ENCODE data around the gene CEP135. TPM values are rescaled to one million over a fixed set of nuclear protein-coding genes. Genes with fewer than 3 reads are reported as not detected.

The CEP135 gene
- total and polyA plus RNA-seq, 2 donors (not counting 1 experiment from before 2014, with no cell fraction given): 4.6 to 5.9 TPM

- H2AFZ ChIP-seq (ENCODE audit: low read length): no peak overlapping the region
- H3K36me3 ChIP-seq (ENCODE audit: control insufficient read depth, insufficient read depth, low read length): no peaks in the 10 kb centered on the region
- H4K20me1 ChIP-seq (ENCODE audit: control insufficient read depth, extremely low read depth, insufficient read depth, low read length): no peaks in the 10 kb centered on the region
- H3K4me3 ChIP-seq (replicated peaks in 1 of 4; ENCODE audit: control extremely low read depth in 1 of 4, insufficient read depth in 1 of 4, low read depth in 3 of 4, low read length in 4 of 4): no peak overlapping the region
- no peak for TF ChIP-seq CTCF (conservative IDR thresholded peaks at IDR 0.05 in 1 of 2, IDR thresholded peaks at IDR 0.05 in 1 of 2; ENCODE audit: low read depth in 1 of 2, low read length in 2 of 2)
- TF ChIP-seq EZH2 (IDR thresholded peaks at IDR 0.05; ENCODE audit: low read length, missing control alignments): no peak
- H3K9me3 ChIP-seq (ENCODE audit: control insufficient read depth, insufficient read depth, low read depth, low read length): no peaks in the 10 kb centered on the region
- DNase-seq (ENCODE audit: low read depth in 2 of 2): no peak
- H3K4me2 ChIP-seq (ENCODE audit: extremely low read depth, insufficient read depth, low read length): no peak overlapping the region
- no peak overlapping the region for H3K27ac ChIP-seq (ENCODE audit: insufficient read depth, low read length)
- H3K79me2 ChIP-seq (ENCODE audit: control insufficient read depth, insufficient read depth, low read length): no peaks in the 10 kb centered on the region
- H3K4me1 ChIP-seq (ENCODE audit: control insufficient read depth, extremely low read depth, insufficient read depth, low read length): peaks cover 2% of the 10 kb centered on the region
- no peak overlapping the region for H3K9ac ChIP-seq (ENCODE audit: insufficient read depth, low read length)
- H3K27me3 ChIP-seq (ENCODE audit: control insufficient read depth, insufficient read depth, low read length): no peaks in the 10 kb centered on the region
Observed at GRCh38 chr4:56051710-56052075, 102.9 kb downstream of the CEP135 start.

- no peaks in the 10 kb centered on the region for H3K36me3 ChIP-seq (ENCODE audit: control insufficient read depth, insufficient read depth, low read length)
- no peaks in the 10 kb centered on the region for H3K9me3 ChIP-seq (ENCODE audit: control insufficient read depth, insufficient read depth, low read depth, low read length)
- H3K4me3 ChIP-seq (replicated peaks in 1 of 4; ENCODE audit: control extremely low read depth in 1 of 4, insufficient read depth in 1 of 4, low read depth in 3 of 4, low read length in 4 of 4): no peak overlapping the region
- H3K4me1 ChIP-seq (ENCODE audit: control insufficient read depth, extremely low read depth, insufficient read depth, low read length): peaks cover 2% of the 10 kb centered on the region
- H3K9ac ChIP-seq (ENCODE audit: insufficient read depth, low read length): no peak overlapping the region
- TF ChIP-seq EZH2 (IDR thresholded peaks at IDR 0.05; ENCODE audit: low read length, missing control alignments) (no peak), CTCF (conservative IDR thresholded peaks at IDR 0.05 in 1 of 2, IDR thresholded peaks at IDR 0.05 in 1 of 2; ENCODE audit: low read depth in 1 of 2, low read length in 2 of 2) (no peak)
- H3K27ac ChIP-seq (ENCODE audit: insufficient read depth, low read length): no peak overlapping the region
- no peak for DNase-seq (ENCODE audit: low read depth in 2 of 2)
- no peak overlapping the region for H3K4me2 ChIP-seq (ENCODE audit: extremely low read depth, insufficient read depth, low read length)
- H2AFZ ChIP-seq (ENCODE audit: low read length): no peak overlapping the region
- H4K20me1 ChIP-seq (ENCODE audit: control insufficient read depth, extremely low read depth, insufficient read depth, low read length): no peaks in the 10 kb centered on the region
- H3K79me2 ChIP-seq (ENCODE audit: control insufficient read depth, insufficient read depth, low read length): no peaks in the 10 kb centered on the region
- no peaks in the 10 kb centered on the region for H3K27me3 ChIP-seq (ENCODE audit: control insufficient read depth, insufficient read depth, low read length)
Observed at GRCh38 chr4:56052481-56052880, 103.7 kb downstream of the CEP135 start.

GRCh38 chr4:56052966-56053365 lies 104.2 kb downstream of the CEP135 start:
- no peak overlapping the region for H3K4me3 ChIP-seq (replicated peaks in 1 of 4; ENCODE audit: control extremely low read depth in 1 of 4, insufficient read depth in 1 of 4, low read depth in 3 of 4, low read length in 4 of 4)
- no peaks in the 10 kb centered on the region for H3K79me2 ChIP-seq (ENCODE audit: control insufficient read depth, insufficient read depth, low read length)
- H4K20me1 ChIP-seq (ENCODE audit: control insufficient read depth, extremely low read depth, insufficient read depth, low read length): no peaks in the 10 kb centered on the region
- no peak overlapping the region for H3K4me2 ChIP-seq (ENCODE audit: extremely low read depth, insufficient read depth, low read length)
- no peak overlapping the region for H2AFZ ChIP-seq (ENCODE audit: low read length)
- no peak overlapping the region for H3K27ac ChIP-seq (ENCODE audit: insufficient read depth, low read length)
- DNase-seq (ENCODE audit: low read depth in 2 of 2): no peak
- no peaks in the 10 kb centered on the region for H3K36me3 ChIP-seq (ENCODE audit: control insufficient read depth, insufficient read depth, low read length)
- H3K27me3 ChIP-seq (ENCODE audit: control insufficient read depth, insufficient read depth, low read length): no peaks in the 10 kb centered on the region
- H3K9ac ChIP-seq (ENCODE audit: insufficient read depth, low read length): no peak overlapping the region
- H3K9me3 ChIP-seq (ENCODE audit: control insufficient read depth, insufficient read depth, low read depth, low read length): no peaks in the 10 kb centered on the region
- no peak for TF ChIP-seq CTCF (conservative IDR thresholded peaks at IDR 0.05 in 1 of 2, IDR thresholded peaks at IDR 0.05 in 1 of 2; ENCODE audit: low read depth in 1 of 2, low read length in 2 of 2)
- TF ChIP-seq EZH2 (IDR thresholded peaks at IDR 0.05; ENCODE audit: low read length, missing control alignments): no peak
- peaks cover 2% of the 10 kb centered on the region for H3K4me1 ChIP-seq (ENCODE audit: control insufficient read depth, extremely low read depth, insufficient read depth, low read length)

All from fibroblast of lung (primary cell).